ENCODE results near the gene AGTRAP. TPM values are rescaled to one million over a fixed set of nuclear protein-coding genes. Genes with fewer than 3 reads are reported as not detected.

The AGTRAP gene
- total RNA-seq, 1 donor from 2014 or later = 15.7 TPM

DNA sequence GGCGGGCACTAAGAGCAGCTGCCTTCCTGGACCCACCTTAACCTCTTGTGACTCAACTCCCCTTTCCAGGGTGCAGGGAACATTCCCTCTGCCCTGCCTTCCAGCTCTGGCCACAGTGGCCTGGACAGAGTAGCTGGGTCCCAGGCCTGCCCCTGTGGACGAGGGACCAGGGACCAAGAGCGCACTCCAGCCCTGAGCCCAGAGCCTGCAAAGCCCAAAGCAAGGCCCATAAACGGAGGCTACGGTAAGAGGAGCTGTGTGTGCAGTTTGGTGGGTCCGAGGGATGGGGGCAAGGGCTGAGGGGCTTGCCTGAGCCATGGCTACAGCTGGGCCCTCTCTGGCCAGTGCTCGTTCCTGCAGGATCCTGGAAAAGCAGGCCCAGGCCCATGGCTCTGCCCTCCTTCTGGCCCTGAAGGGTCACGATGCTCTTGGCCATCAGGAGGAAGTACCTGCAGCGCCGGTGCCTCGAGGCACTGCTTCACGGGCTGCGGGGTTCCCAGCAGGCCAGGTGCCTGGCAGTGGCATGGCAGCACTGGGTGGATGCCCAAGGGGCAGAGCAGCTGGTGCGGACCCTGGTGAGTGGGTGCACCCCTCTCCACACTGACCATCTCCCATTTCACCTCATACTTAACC lies 52.0 kb downstream of the AGTRAP start:
- Histone ChIP-seq H3K36me3 (ENCODE audit: control insufficient read depth in 3 of 3, insufficient read depth in 3 of 3, low read length in 3 of 3) (peaks cover 16 to 23% (median 16%) of the 10 kb centered on the region in 3 donors), H3K9me3 (ENCODE audit: control insufficient read depth in 3 of 3, low read length in 3 of 3) (no peaks in the 10 kb centered on the region), H3K27me3 (ENCODE audit: control insufficient read depth in 3 of 3, insufficient read depth in 3 of 3, low read length in 3 of 3) (no peaks in the 10 kb centered on the region), H3K9ac (ENCODE audit: low read depth in 1 of 3, low read length in 3 of 3) (peak overlapping the region; percentile 74 to 84 (median 78)), H3K4me1 (ENCODE audit: control insufficient read depth in 3 of 3, insufficient read depth in 3 of 3, low read length in 3 of 3) (peaks cover 75 to 84% (median 82%) of the 10 kb centered on the region in 3 donors), H3K4me3 (ENCODE audit: low read length in 3 of 3) (peak overlapping the region; percentile 62 to 78 (median 72)), H3K27ac (ENCODE audit: low read depth, low read length) (peak overlapping the region; percentile 99)

DNA sequence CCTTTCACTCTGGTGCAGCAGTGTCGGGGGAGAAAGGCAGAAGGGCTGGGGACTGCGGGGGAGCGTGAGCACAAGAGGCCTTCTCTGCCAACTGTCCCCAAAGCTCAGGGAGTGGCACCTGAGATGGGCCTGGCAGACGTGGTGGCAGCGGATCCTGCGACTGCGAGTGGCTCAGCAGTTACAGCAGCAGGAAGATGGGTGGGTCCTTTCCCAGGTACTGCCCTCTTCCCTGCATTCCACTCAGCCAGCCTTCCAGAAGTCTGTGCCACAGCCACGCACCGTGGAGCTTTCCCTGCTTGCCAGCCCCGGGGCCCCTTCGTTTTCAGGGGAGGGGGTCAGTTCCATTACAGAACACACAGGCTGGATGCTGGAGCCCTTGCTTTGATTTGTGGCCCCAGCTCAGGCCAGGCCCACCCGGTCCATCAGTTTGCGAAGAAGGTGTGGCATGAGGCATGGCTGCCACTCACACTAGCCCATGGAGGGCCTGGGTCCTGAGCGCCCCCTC lies 52.7 kb downstream of the AGTRAP start:
- no peaks in the 10 kb centered on the region for H3K9me3 ChIP-seq (ENCODE audit: control insufficient read depth in 3 of 3, low read length in 3 of 3)
- H3K27me3 ChIP-seq (ENCODE audit: control insufficient read depth in 3 of 3, insufficient read depth in 3 of 3, low read length in 3 of 3) = no peaks in the 10 kb centered on the region
- peak overlapping the region; percentile 58 to 78 (median 62) for H3K4me3 ChIP-seq (ENCODE audit: low read length in 3 of 3)
- H3K4me1 ChIP-seq (ENCODE audit: control insufficient read depth in 3 of 3, insufficient read depth in 3 of 3, low read length in 3 of 3) = peaks cover 75 to 85% (median 82%) of the 10 kb centered on the region in 3 donors
- H3K36me3 ChIP-seq (ENCODE audit: control insufficient read depth in 3 of 3, insufficient read depth in 3 of 3, low read length in 3 of 3) = peaks cover 18 to 23% (median 19%) of the 10 kb centered on the region in 3 donors
- H3K27ac ChIP-seq (ENCODE audit: low read depth, low read length) = peak overlapping the region; percentile 99
- peak overlapping the region; percentile 74 to 84 (median 78) for H3K9ac ChIP-seq (ENCODE audit: low read depth in 1 of 3, low read length in 3 of 3)

DNA sequence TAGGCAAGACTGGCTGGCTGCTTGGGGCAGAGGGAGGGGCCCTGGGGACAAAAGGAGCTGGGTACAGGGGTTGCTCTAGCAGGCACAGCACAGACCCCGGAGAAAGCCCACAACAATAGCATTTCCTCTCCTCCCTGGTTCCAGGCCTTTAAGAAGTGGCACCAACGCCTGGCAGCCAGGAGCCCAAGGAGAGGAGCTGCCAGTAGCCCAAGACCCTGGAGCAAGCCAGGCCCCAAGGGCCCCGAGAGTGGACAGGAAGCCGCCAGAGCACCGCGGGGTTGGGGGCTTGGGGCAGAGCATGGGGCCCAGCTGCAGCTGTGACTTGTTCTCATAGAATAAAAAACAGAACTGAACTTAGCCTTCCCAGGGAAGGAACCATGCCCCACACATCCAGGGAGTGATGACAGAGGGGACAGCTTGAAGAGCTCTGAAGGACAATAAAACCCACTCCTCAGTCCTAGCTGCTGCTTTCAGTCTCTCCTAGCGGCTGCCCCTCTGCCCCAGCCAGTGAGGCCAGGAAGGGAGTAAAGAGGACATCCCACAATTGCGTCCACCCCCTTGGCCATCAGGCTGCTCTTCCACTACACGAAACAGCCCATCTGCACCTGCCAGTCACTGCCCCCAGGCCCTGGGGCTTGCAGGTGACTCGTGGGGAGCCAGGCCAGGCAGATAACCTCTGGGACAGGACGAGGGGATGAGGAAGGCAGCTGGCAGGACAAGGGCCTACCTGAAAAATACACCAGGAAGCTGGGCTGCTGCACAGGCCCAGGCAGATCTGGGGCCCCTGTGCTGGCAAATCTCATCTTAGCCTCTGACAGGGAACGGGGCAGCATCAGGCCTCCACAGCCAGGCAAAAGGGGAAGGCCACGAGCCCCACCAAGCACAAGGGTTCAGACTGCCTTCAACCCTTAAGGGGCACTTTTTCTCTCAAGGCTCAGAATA lies 53.5 kb downstream of the AGTRAP start:
- H3K4me3 ChIP-seq (ENCODE audit: low read length in 3 of 3) = peak overlapping the region; percentile 62 to 78 (median 72)
- peaks cover 26 to 31% (median 27%) of the 10 kb centered on the region in 3 donors for H3K36me3 ChIP-seq (ENCODE audit: control insufficient read depth in 3 of 3, insufficient read depth in 3 of 3, low read length in 3 of 3)
- H3K27ac ChIP-seq (ENCODE audit: low read depth, low read length) = peak overlapping the region; percentile 99
- H3K9ac ChIP-seq (ENCODE audit: low read depth in 1 of 3, low read length in 3 of 3) = peak overlapping the region; percentile 74 to 84 (median 77)
- H3K4me1 ChIP-seq (ENCODE audit: control insufficient read depth in 3 of 3, insufficient read depth in 3 of 3, low read length in 3 of 3) = peaks cover 74 to 86% (median 82%) of the 10 kb centered on the region in 3 donors
- H3K27me3 ChIP-seq (ENCODE audit: control insufficient read depth in 3 of 3, insufficient read depth in 3 of 3, low read length in 3 of 3) = no peaks in the 10 kb centered on the region
- no peaks in the 10 kb centered on the region for H3K9me3 ChIP-seq (ENCODE audit: control insufficient read depth in 3 of 3, low read length in 3 of 3)

DNA sequence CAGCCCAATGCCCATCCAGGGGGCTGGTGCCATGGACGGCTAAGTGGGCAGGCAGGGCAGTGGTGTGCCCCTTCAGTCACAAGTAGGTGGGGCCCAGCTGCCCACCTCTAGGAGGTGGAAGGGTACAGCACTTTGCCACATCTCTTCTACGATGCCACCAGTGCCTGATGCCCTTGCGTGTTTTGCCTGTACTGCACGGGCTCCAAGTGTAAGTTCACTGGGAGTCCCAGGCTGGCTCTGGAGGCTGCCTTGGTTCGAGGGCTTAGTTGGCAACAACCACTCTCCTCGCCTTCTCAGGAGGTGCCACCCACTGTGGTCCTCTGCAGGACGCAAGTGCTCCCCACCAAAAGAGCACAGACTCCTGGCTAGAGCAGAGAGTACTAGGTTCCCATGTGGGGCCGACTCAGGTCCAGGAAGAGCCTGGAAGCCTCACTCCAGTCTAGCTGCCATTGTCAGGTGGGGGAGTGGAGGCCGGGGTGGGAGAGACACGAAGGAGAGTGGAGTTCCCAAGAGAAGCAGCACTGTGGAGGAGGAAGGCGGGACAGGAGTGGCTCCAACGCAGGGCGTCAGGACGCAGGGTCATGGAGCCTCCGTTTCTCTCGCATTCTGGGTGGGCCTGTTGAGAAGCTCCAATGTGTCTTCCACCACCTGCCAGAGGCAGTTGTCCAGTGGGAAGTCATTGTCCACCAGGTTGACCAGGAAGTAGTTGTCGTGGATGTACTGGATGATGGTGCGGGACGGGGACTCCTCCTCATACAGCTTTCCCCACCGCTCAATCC lies 54.4 kb downstream of the AGTRAP start:
- Histone ChIP-seq H3K4me3 (ENCODE audit: low read length in 3 of 3) (peak overlapping the region; percentile 25 to 72 (median 55)), H3K9me3 (ENCODE audit: control insufficient read depth in 3 of 3, low read length in 3 of 3) (no peaks in the 10 kb centered on the region), H3K36me3 (ENCODE audit: control insufficient read depth in 3 of 3, insufficient read depth in 3 of 3, low read length in 3 of 3) (peaks cover 35 to 40% (median 36%) of the 10 kb centered on the region in 3 donors), H3K9ac (ENCODE audit: low read depth in 1 of 3, low read length in 3 of 3) (peak overlapping the region; percentile 74 to 84 (median 77)), H3K27me3 (ENCODE audit: control insufficient read depth in 3 of 3, insufficient read depth in 3 of 3, low read length in 3 of 3) (no peaks in the 10 kb centered on the region), H3K27ac (ENCODE audit: low read depth, low read length) (peak overlapping the region; percentile 99), H3K4me1 (ENCODE audit: control insufficient read depth in 3 of 3, insufficient read depth in 3 of 3, low read length in 3 of 3) (peaks cover 68 to 86% (median 76%) of the 10 kb centered on the region in 3 donors)

DNA sequence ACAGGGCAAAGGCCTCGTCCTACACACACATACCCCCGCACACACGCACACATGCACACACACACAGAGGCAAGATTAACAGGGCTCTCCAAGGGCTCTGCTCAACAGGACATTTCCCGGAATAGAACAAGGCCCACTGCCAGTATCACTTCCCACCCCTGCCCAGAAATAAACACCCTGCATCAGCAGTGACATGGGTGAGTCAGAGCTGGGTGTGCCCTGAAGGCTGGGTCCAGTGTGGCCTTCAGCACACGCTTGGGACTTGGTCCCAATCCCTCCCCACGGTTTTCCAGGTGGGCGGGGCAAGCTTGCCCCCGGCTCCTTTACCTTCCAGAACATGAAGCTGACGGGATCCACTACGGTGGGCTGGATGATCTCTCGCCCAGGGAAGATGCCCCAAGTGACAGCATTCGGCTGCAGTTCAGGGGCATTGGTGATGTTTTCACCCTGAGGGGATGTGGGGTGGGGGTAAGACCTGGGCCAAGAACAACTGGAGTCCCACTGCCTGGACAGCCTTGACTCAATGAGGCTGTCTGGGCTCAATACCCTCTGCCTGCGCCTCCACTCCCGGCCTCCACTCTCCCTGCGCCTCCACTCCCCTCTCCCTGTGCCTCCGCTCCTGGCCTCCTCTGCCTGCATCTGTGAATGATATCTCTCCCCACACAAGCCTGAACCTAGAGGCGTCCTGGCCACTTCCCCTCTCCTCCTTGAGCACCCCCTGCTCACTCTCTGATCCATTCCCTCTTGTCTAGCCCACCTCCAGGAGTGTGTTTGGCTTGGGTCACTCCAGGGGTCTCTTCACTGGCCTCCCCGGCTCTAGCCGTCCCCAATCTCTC lies 55.2 kb downstream of the AGTRAP start:
- H3K9ac ChIP-seq (ENCODE audit: low read depth in 1 of 3, low read length in 3 of 3) = peak overlapping the region; percentile 74 to 84 (median 82)
- H3K36me3 ChIP-seq (ENCODE audit: control insufficient read depth in 3 of 3, insufficient read depth in 3 of 3, low read length in 3 of 3) = peaks cover 43 to 48% (median 44%) of the 10 kb centered on the region in 3 donors
- H3K27me3 ChIP-seq (ENCODE audit: control insufficient read depth in 3 of 3, insufficient read depth in 3 of 3, low read length in 3 of 3) = no peaks in the 10 kb centered on the region
- no peaks in the 10 kb centered on the region for H3K9me3 ChIP-seq (ENCODE audit: control insufficient read depth in 3 of 3, low read length in 3 of 3)
- peak overlapping the region; percentile 99 for H3K27ac ChIP-seq (ENCODE audit: low read depth, low read length)
- H3K4me1 ChIP-seq (ENCODE audit: control insufficient read depth in 3 of 3, insufficient read depth in 3 of 3, low read length in 3 of 3) = peaks cover 67 to 88% (median 78%) of the 10 kb centered on the region in 3 donors
- peak overlapping the region; percentile 25 to 72 (median 55) for H3K4me3 ChIP-seq (ENCODE audit: low read length in 3 of 3)

DNA sequence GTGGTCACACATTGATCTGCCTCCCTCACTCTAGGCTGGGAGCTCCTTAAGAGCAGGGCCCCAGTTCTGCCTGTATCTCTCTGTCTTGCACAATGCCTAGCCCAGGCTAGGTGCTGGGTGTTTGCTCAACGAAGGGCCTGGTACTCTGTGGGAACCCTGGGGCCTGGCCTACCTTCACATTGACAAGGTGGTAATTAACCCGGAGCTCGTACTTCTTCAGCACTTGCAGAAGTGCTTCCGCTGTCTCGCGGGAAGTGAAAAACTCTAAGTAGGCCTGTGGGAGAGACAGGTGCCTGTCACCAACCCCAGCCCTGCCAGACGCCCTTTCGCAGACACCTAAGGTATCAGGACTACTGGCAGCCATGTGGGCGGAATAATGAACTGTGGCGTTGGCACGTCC lies 56.2 kb downstream of the AGTRAP start:
- no peaks in the 10 kb centered on the region for H3K9me3 ChIP-seq (ENCODE audit: control insufficient read depth in 3 of 3, low read length in 3 of 3)
- H3K4me3 ChIP-seq (ENCODE audit: low read length in 3 of 3) = peak overlapping the region in 2 of 3 donors; percentile 13 to 52
- H3K9ac ChIP-seq (ENCODE audit: low read depth in 1 of 3, low read length in 3 of 3) = peak overlapping the region; percentile 73 to 83 (median 82)
- H3K36me3 ChIP-seq (ENCODE audit: control insufficient read depth in 3 of 3, insufficient read depth in 3 of 3, low read length in 3 of 3) = peaks cover 48 to 53% (median 51%) of the 10 kb centered on the region in 3 donors
- peaks cover 70 to 86% (median 74%) of the 10 kb centered on the region in 3 donors for H3K4me1 ChIP-seq (ENCODE audit: control insufficient read depth in 3 of 3, insufficient read depth in 3 of 3, low read length in 3 of 3)
- peak overlapping the region; percentile 99 for H3K27ac ChIP-seq (ENCODE audit: low read depth, low read length)
- H3K27me3 ChIP-seq (ENCODE audit: control insufficient read depth in 3 of 3, insufficient read depth in 3 of 3, low read length in 3 of 3) = no peaks in the 10 kb centered on the region

DNA sequence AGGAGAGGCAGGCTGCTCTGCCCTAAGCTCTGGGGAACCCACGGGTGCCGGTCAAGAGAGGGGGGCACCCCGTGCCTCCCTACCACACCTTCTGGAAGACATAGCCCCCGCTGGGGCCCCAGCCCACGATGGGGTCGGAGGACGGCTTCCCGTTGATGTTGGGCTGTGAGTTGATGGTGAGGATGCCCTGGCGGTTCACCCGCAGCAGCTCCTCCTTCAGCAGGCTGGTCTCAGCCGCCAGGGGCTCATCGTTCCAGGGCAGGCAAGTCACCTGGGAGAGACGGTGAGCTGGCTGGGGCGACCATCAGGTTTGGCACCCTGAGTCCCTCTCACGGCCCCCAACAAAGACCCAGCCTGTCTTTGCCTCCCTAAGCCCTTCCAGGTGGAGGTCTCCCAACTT lies 57.9 kb downstream of the AGTRAP start:
- H3K27ac ChIP-seq (ENCODE audit: low read depth, low read length) = peak overlapping the region; percentile 58
- H3K36me3 ChIP-seq (ENCODE audit: control insufficient read depth in 3 of 3, insufficient read depth in 3 of 3, low read length in 3 of 3) = peaks cover 48 to 61% (median 61%) of the 10 kb centered on the region in 3 donors

DNA sequence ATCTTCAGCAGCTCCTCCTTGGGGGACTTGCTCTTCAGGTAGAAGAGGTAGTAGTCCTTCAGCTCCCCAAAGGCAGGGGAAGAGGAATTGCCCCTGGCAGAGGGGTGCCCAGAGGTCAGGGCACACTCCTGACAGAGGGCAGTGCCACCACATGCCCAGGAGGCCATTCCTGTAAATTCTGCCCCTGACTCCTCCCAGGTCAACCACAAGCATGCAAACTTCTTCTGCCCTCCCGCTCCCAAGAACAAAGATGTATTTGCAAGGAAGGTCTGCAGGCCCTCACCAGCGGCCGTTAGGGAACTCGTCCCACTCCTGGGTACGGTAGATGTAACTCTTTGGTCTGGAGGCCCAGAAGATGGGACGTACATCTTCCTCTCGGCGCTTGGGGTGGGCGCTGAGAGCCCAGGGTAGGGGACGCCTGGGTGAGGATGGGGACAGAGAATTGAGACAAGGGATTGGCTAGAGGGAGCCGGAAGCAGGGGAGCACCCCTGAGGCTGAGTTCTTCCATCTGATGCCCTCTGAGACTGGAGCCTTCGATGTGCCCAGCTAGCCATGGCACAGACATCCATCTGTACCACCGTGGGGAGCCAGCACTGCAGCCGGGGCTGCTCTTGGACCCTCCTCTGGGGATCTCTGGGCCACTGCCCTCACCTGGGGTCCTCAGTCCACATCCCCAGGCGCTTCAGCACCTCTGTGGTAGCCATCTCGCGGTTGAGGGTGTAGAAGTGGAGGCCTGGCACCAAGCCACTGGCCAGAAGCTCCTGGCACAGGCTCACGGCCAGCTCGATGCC lies 58.7 kb downstream of the AGTRAP start:
- peak overlapping the region in 1 of 3 donors; percentile 6 for H3K9ac ChIP-seq (ENCODE audit: low read depth in 1 of 3, low read length in 3 of 3)
- H3K4me3 ChIP-seq (ENCODE audit: low read length in 3 of 3) = no peak overlapping the region
- H3K36me3 ChIP-seq (ENCODE audit: control insufficient read depth in 3 of 3, insufficient read depth in 3 of 3, low read length in 3 of 3) = peaks cover 51 to 69% (median 66%) of the 10 kb centered on the region in 3 donors
- H3K9me3 ChIP-seq (ENCODE audit: control insufficient read depth in 3 of 3, low read length in 3 of 3) = no peaks in the 10 kb centered on the region
- H3K4me1 ChIP-seq (ENCODE audit: control insufficient read depth in 3 of 3, insufficient read depth in 3 of 3, low read length in 3 of 3) = peaks cover 47 to 60% (median 48%) of the 10 kb centered on the region in 3 donors
- no peaks in the 10 kb centered on the region for H3K27me3 ChIP-seq (ENCODE audit: control insufficient read depth in 3 of 3, insufficient read depth in 3 of 3, low read length in 3 of 3)
- peak overlapping the region; percentile 58 for H3K27ac ChIP-seq (ENCODE audit: low read depth, low read length)

More for the DNA sequence above, 57.9 kb downstream of the AGTRAP start:
- Histone ChIP-seq H3K9me3 (ENCODE audit: control insufficient read depth in 3 of 3, low read length in 3 of 3) (no peaks in the 10 kb centered on the region), H3K4me3 (ENCODE audit: low read length in 3 of 3) (no peak overlapping the region), H3K4me1 (ENCODE audit: control insufficient read depth in 3 of 3, insufficient read depth in 3 of 3, low read length in 3 of 3) (peaks cover 52 to 69% (median 56%) of the 10 kb centered on the region in 3 donors), H3K27me3 (ENCODE audit: control insufficient read depth in 3 of 3, insufficient read depth in 3 of 3, low read length in 3 of 3) (no peaks in the 10 kb centered on the region), H3K9ac (ENCODE audit: low read depth in 1 of 3, low read length in 3 of 3) (peak overlapping the region in 1 of 3 donors; percentile 6)

All from skeletal muscle tissue (tissue), 4 donors.